Keratinocyte (primary cell): ENCODE results near the gene OTOP1. TPM values are rescaled to one million over a fixed set of nuclear protein-coding genes. Genes with fewer than 3 reads are reported as not detected.
A peak's percentile ranks its signal among the peaks of the same experiment; 100 is the strongest.

Experiments
- DNase-seq: peaks from one replicate; pipeline ENCODE4 v3.0.0-alpha.2; 2011; ENCODE audit warnings: low read depth, missing footprints, low spot score
- FAIRE-seq: peaks from 2 replicates; lab custom pipeline; 2011; peaks lifted over from hg19 to GRCh38; lab: Jason Lieb, UNC
- H2AFZ ChIP-seq: 2 replicates; pipeline ENCODE4 v1.6.0; 2012; ENCODE audit warnings: low read length, control low read depth, inconsistent platforms; ENCODE audit not compliant: control insufficient read depth
- H3K27ac ChIP-seq: 2 replicates; pipeline ENCODE4 v1.5.1; 2011; ENCODE audit warnings: low read length; ENCODE audit not compliant: control insufficient read depth, insufficient read depth
- H3K27me3 ChIP-seq: 3 replicates; pipeline ENCODE4 v1.6.0; 2011; ENCODE audit warnings: low read length; ENCODE audit not compliant: control insufficient read depth, insufficient read depth; ENCODE audit errors: extremely low read depth
- H3K36me3 ChIP-seq, 2 experiments: 2 replicates in 1 of 2; 3 replicates in 1 of 2; pipeline ENCODE4 v1.5.1; 2011; ENCODE audit warnings: low read length in 2 of 2, mild to moderate bottlenecking in 1 of 2; ENCODE audit not compliant: control insufficient read depth in 2 of 2, insufficient read depth in 2 of 2; ENCODE audit errors: extremely low read depth in 1 of 2
- H3K4me1 ChIP-seq: 3 replicates; pipeline ENCODE4 v1.5.1; 2011; ENCODE audit warnings: low read length; ENCODE audit not compliant: control insufficient read depth, insufficient read depth; ENCODE audit errors: extremely low read depth
- H3K4me2 ChIP-seq: 3 replicates; pipeline ENCODE4 v1.6.0; 2011; ENCODE audit warnings: low read depth, low read length; ENCODE audit not compliant: control insufficient read depth, insufficient read depth; ENCODE audit errors: extremely low read depth
- H3K4me3 ChIP-seq, 3 experiments: fragments of 200-600 bp in 1 of 3; sonication (generic) in 1 of 3; 2 replicates in 2 of 3; 3 replicates in 1 of 3; pipeline ENCODE4 v1.5.1; 2011 to 2016; ENCODE audit warnings: low read length in 3 of 3, mild to moderate bottlenecking in 3 of 3, control low read depth in 2 of 3, inconsistent platforms in 1 of 3, low read depth in 1 of 3, mixed read lengths in 1 of 3, mixed run types in 1 of 3, moderate library complexity in 1 of 3; ENCODE audit not compliant: control insufficient read depth in 2 of 3, insufficient read depth in 2 of 3; ENCODE audit errors: extremely low read depth in 1 of 3
- H3K79me2 ChIP-seq: 2 replicates; pipeline ENCODE4 v1.6.0; 2012; ENCODE audit warnings: low read length; ENCODE audit not compliant: control insufficient read depth, insufficient read depth
- H3K9ac ChIP-seq: 3 replicates; pipeline ENCODE4 v1.6.0; 2011; ENCODE audit warnings: low read length; ENCODE audit not compliant: control insufficient read depth, insufficient read depth; ENCODE audit errors: extremely low read depth
- H3K9me1 ChIP-seq: 3 replicates; pipeline ENCODE4 v1.6.0; 2011; ENCODE audit warnings: low read length; ENCODE audit not compliant: control insufficient read depth, insufficient read depth; ENCODE audit errors: extremely low read depth
- H3K9me3 ChIP-seq: 2 replicates; pipeline ENCODE4 v1.5.1; 2012; ENCODE audit warnings: low read depth, low read length; ENCODE audit not compliant: control insufficient read depth
- H4K20me1 ChIP-seq: 3 replicates; pipeline ENCODE4 v1.6.0; 2011; ENCODE audit warnings: low read length; ENCODE audit not compliant: control insufficient read depth, insufficient read depth; ENCODE audit errors: extremely low read depth
- CTCF ChIP-seq, 3 experiments: IDR thresholded peaks in 1 of 3; conservative IDR thresholded peaks in 1 of 3; optimal IDR thresholded peaks in 1 of 3; 2 replicates in 2 of 3; 3 replicates in 1 of 3; pipeline versions ENCODE3 to v1.5.1; 2011; ENCODE audit warnings: low read length in 3 of 3, mild to moderate bottlenecking in 3 of 3, moderate library complexity in 2 of 3, control low read depth in 1 of 3, inconsistent platforms in 1 of 3; ENCODE audit not compliant: insufficient read depth in 2 of 3; ENCODE audit errors: extremely low read depth in 1 of 3
- EZH2 ChIP-seq: IDR thresholded peaks from one replicate; pipeline ENCODE4 v1.6.1; 2012; ENCODE audit warnings: inconsistent platforms, mild to moderate bottlenecking, low read length, moderate library complexity
- dilution Hi-C: fragments of 300-500 bp; cut with MboI; formaldehyde crosslinking; loops from one replicate; pipeline ENCODE4 v1.7.0; 2020; ENCODE audit warnings: low sequenced_read_pairs; ENCODE audit not compliant: extremely low pct_ligation_motif_present
- polyA plus RNA-seq, 5 experiments: library from polyadenylated mRNA; depleted of rRNA in 3 of 5; stranded (reverse) in 3 of 5; stranded (forward) in 1 of 5; unstranded in 1 of 5; fragments of >200 nt; gene quantifications; 1 replicate in 1 of 5; 2 replicates in 3 of 5; 3 replicates in 1 of 5; pipeline versions ENCODE4 v1.2.1 to v1.2.3, GENCODE V29; 2011 to 2012; ENCODE audit warnings: missing spikeins in 2 of 5, low read depth in 1 of 5, low replicate concordance in 1 of 5

The OTOP1 gene
- polyA plus RNA-seq, 1 donor (not counting 4 experiments of a cell fraction or from before 2014, with no cell fraction given): not detected

GRCh38 chr4:4269856-4270255 lies 43.1 kb upstream of the OTOP1 start:
- DNase-seq (peak; percentile 53), FAIRE-seq (peak; percentile 61)
- Histone ChIP-seq H3K79me2 (no peaks in the 10 kb centered on the region), H3K27me3 (no peaks in the 10 kb centered on the region), H3K4me1 (peaks cover 18% of the 10 kb centered on the region), H3K4me2 (peak overlapping the region; percentile 42), H3K4me3 (no peak overlapping the region), H3K9ac (peak overlapping the region; percentile 59), H3K9me1 (no peaks in the 10 kb centered on the region), H2AFZ (no peak overlapping the region), H3K36me3 (peaks cover 14 to 28% of the 10 kb centered on the region in 2 experiments), H3K27ac (peak overlapping the region; percentile 82), H3K9me3 (no peaks in the 10 kb centered on the region), H4K20me1 (no peaks in the 10 kb centered on the region)
- dilution Hi-C loops: no loop called here
- TF ChIP-seq CTCF (optimal IDR thresholded peaks at IDR 0.05 in 1 of 3, IDR thresholded peaks at IDR 0.05 in 1 of 3, conservative IDR thresholded peaks at IDR 0.05 in 1 of 3; ENCODE audit: extremely low read depth in 1 of 3, insufficient read depth in 2 of 3, low read length in 3 of 3) (no peak), EZH2 (no peak)

GRCh38 chr4:4269331-4269731 lies 42.6 kb upstream of the OTOP1 start:
- H3K79me2 ChIP-seq: no peaks in the 10 kb centered on the region
- H3K27me3 ChIP-seq: no peaks in the 10 kb centered on the region
- H3K36me3 ChIP-seq: peaks cover 14 to 24% of the 10 kb centered on the region in 2 experiments
- no peaks in the 10 kb centered on the region for H3K9me1 ChIP-seq
- H3K9ac ChIP-seq: peak overlapping the region; percentile 59
- no peaks in the 10 kb centered on the region for H3K9me3 ChIP-seq
- FAIRE-seq (no peak), DNase-seq (no peak)
- H4K20me1 ChIP-seq: no peaks in the 10 kb centered on the region
- dilution Hi-C loops: no loop called here
- peaks cover 18% of the 10 kb centered on the region for H3K4me1 ChIP-seq
- H3K4me3 ChIP-seq: no peak overlapping the region
- H3K4me2 ChIP-seq: peak overlapping the region; percentile 42
- TF ChIP-seq CTCF (optimal IDR thresholded peaks at IDR 0.05 in 1 of 3, IDR thresholded peaks at IDR 0.05 in 1 of 3, conservative IDR thresholded peaks at IDR 0.05 in 1 of 3; ENCODE audit: extremely low read depth in 1 of 3, insufficient read depth in 2 of 3, low read length in 3 of 3): no peak
- TF ChIP-seq EZH2: no peak
- H2AFZ ChIP-seq: no peak overlapping the region
- H3K27ac ChIP-seq: peak overlapping the region; percentile 82
